ELR (cell line): ENCODE measurements around the gene SLC49A4.

ENCODE experiments used
- DNase-seq: peaks from one replicate; pipeline ENCODE4 v3.0.0-alpha.2; 2015; ENCODE audit warnings: low read depth

The SLC49A4 gene

GRCh38 chr3:122785231-122785630 is 9.6 kb upstream of the SLC49A4 start:
- no peak for DNase-seq

GRCh38 chr3:122786066-122786465 is 8.8 kb upstream of the SLC49A4 start:
- DNase-seq = peak; percentile 79

DNA sequence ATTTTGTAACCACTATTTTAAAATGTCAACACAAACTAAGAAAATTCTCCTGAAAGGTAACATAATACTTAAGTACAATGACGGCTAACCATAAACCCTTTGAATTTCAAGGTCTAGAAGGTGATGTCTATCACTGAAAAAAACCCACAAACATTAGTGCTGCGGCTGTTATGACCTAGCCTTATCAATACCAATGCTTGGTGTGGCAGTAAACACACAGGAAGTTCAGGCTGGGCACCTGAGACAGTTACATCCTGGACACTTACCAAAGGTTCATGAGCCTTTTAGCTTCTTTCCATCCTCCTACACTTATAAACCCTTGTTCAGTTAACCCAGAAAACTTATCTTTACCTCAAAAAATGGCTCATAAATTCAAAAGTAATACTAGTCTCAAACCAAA is 7.0 kb upstream of the SLC49A4 start:
- DNase-seq = no peak

GRCh38 chr3:122789585-122790273 is 5.1 kb upstream of the SLC49A4 start:
- no peak for DNase-seq

DNA sequence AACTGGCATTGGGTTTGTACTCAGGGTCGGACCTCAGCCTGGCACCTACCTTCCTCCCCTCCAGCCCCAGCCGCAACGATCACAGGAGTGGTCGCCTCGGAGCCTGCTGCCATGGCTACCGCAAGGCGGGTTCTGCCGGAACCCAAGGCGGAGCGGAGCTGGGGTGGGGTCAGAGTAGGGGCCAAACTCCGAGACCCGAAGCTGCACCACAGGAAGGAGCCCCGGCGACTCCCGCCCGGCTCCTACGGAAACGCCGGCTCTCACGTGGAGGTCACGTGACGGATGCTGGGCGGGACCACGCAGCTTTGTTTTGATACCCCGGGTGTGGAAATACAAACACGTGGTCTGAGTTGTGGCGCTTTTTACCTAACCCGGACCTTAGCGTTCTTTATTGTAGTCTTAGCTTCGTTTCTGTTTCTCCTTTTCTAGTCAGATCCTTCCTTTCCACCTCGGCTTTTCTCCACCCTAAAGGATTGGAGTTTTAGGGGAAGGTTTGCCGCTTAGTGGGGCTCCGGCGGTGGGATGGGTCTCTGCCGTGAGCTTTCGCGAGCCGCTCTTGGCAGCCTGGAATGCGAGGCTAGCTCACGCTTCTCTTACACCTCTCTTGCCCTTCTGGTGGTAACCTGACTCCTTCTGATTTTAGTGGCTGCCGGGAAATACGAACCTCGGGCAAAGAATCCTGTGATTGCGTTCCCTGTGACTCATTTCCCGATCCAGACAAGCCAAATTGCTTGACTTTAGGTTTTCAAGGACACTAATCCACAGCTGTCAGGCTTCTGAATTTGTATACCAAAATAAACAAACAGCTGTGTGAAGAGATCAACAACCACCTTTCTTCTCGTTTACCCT is 1.1 kb upstream of the SLC49A4 start, which contains the start of gene HSPBAP1:
TSS of gene HSPBAP1 (minus strand) at position 264 of the 849 bp plus-strand sequence. CDS start at position 113, 151 bp downstream.
- DNase-seq = peak; percentile 96

DNA sequence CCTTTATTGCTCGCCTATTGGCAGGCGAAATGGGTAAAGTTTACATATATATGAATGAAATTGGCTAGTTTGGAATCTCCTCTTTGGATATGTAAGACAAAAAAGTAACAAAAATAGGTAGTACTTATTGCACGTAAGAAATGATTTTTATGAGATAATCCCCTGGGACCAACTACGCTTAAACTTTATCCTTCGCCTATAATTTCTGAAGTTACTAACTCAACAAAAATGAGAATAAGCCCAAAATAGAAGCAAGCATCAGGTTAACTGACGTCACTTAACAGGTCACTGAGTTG is 438 bp upstream of the SLC49A4 start:
- no peak for DNase-seq

GRCh38 chr3:122795674-122796195 is 866 bp downstream of the SLC49A4 start:
- DNase-seq = peak; percentile 10

- DNase-seq = no peak
Observed at GRCh38 chr3:122797291-122797690, 2.4 kb downstream of the SLC49A4 start.

DNA sequence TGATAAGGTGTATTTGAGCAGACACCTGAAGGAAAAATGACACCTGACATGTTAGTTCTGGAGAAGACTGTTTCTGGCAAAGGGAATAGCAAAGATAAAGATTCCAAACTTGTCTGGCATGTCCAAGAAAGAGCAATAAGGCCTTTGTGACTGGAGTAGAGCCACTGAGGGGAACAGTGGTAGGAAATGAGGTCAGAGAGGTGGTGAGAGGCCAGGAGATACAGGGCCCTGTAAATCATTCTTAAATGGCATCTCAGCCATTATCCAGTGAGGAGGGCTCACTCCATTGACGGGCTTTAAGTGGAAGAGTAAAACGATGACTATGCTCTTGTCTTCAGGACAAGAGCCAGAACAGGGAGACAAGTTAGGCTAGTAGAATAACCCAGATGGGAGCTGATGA is 4.5 kb downstream of the SLC49A4 start:
- DNase-seq = no peak

DNA sequence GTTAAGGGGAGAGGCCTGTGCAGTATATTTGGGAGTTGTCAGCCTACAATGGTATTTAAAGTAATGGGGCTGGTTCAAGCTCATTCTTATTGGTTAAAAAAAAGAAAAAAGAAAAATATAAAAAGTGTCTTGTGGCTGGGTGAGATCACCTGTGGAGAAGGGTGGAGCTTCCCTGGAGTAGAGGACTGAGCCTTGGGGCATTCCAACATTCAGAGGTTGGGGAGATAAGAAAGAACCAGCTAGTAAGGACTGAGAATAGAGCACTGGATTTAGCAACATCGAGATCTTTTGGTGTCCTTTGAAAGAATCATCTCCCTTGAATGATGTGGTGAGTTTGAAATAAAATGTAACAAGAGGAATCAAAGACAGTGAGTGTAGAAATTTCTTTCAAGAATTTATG is 5.2 kb downstream of the SLC49A4 start:
- DNase-seq = no peak

- DNase-seq = no peak
Observed at GRCh38 chr3:122800706-122801237, 5.9 kb downstream of the SLC49A4 start.

DNA sequence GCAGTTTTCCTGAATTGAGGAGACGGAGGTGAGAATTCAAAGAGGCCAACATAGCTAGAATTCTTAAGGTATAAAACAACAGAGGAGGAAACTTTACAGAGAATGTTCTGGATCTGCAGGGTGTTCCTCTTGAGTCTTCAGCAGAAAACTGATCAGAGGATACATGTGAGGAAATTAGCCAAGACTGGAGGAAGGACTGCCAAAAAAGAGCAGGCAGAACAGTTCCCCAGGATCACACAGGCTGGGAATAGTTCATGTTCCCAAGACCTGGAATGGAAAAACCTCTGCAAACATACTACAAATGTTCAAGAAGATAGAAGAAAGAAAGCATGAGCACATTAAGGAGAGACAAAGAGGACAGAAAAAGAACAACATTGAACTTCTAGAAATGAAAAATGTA is 7.5 kb downstream of the SLC49A4 start:
- DNase-seq = no peak

DNA sequence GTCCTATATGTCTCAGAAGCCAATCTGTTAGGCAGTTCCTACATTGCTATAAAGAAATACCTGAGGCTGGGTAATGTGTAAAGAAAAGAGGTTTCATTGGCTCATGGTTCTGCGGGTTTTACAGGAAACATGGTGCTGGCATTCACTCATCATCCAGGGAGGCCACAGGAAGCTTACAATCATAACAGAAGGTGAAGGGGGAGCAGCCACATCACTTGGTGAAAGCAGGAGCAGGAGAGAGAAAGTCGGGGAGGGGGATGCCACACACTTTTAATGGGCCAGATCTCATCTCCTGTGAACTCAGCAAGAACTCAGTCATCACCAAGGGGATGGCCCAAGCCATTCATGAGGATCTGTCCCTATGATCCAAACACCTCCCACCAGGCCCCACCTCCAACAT is 9.1 kb downstream of the SLC49A4 start:
- DNase-seq = no peak

DNA sequence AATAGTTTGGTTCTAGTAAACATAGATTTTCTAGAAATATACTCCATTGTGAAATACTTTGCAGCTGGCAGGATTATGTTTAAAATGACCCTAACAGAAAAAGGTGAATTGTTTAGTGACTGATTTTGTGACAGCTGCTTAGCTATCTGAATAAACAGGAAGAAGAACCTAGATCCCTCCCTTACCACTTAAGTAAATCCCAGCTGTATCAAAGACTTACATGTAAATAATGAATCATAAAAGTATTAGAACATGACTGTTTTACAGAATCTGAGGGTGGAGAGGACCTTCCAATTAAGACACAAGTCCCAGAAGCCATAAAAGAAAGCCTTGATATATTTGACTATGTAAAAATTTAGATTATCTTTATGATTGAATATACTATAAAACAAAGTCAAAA is 15.9 kb downstream of the SLC49A4 start:
- DNase-seq = no peak

DNA sequence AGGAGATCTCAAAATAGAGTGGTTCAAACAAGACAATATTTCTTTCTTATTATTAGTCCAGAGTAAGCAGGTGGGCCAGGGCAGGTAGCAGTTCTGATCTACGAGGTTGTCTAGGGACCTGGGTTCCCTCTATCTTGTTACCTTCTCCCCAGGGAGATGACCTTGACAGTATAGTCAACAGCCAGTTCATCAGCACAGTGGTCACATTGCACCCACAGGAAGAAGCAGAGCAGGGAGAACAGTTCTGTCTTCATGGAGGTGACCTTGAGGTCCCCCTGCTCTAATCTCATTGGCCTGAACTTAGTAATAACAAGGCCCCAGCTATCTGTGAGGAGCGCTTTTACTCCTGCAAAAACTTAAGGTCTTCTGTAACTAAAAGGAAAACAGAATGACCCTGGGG is 21.7 kb downstream of the SLC49A4 start:
- no peak for DNase-seq

DNA sequence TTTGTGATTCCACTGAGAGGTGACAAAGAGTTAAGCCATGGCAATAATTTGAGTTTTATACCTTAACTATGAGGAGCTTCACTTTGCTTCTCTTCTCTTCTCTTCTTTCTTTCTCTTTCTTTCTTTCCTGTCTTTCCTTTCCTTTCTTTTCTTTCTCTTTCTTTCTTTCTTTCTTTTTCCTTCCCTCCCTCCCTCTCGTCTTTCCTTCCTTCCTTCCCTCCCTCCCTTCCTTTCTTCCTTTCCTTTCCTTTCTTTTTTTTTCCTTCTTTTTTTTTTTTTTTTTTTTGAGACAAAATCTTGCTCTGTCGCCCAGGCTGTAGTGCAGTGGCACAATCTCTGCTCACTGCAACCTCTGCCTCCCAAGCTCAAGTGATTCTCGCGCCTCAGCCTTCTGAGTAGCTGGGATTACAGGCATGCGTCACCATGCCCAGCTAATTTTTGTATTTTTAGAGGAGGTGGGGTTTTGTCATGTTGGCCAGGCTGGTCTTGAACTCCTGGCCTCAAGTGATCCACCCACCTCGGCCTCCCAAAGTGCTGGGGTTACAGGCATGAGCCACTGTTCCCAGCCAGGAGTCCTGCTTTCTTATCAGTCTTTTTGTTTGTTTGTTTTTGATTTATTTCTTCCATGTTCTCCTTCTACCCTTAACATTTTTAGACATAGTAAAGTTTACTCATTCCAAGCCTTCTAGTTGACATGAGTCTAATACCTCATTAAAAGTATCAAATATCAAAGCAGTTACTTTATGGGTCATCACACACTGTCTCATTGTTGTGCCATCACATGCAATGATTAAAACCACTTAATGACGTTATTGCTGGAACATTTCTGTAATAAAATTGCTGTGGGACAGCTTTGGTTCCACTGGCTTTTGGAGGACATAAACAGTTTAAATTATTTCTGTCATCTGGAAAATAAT is 29.9 kb downstream of the SLC49A4 start:
- peak; percentile 25 for DNase-seq

GRCh38 chr3:122825460-122825859 is 30.6 kb downstream of the SLC49A4 start:
- DNase-seq = no peak

DNA sequence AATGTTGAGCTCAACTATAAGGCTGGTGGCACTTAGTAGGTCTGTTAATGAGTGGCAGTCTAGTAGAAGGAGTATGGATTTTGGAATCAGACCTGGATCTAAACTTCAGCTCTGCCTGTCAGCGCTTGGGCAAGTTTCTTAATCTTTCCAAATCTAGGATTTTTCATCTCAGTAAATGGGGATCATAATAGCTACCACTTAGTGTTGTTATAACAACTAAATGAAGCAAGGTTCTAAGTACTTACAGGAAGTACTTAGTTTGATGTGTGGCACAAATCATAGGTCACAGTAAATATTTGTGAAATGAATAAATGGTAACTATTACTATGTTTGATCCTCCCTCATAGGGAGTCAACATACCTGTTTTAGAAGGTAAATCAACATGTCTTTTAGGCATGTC is 31.4 kb downstream of the SLC49A4 start:
- DNase-seq = no peak

GRCh38 chr3:122828281-122828680 is 33.4 kb downstream of the SLC49A4 start:
- no peak for DNase-seq

DNA sequence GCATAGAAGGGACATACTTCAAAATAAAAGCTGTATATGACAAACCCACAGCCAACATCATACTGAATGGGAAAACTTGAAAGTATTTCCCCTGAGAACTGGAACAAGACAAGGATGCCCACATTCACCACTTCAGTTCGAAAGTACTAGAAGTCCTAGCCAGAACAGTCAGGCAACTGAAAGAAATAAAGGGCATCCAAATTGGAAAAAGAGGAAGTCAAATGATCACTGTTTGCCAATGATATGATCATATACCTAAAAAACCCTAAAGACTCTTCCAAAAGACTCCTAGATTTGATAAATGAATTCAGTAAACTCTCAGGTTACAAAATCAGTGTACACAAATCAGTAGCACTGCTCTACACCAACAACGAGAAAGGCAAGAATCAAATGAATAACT is 40.7 kb downstream of the SLC49A4 start:
- no peak for DNase-seq

DNA sequence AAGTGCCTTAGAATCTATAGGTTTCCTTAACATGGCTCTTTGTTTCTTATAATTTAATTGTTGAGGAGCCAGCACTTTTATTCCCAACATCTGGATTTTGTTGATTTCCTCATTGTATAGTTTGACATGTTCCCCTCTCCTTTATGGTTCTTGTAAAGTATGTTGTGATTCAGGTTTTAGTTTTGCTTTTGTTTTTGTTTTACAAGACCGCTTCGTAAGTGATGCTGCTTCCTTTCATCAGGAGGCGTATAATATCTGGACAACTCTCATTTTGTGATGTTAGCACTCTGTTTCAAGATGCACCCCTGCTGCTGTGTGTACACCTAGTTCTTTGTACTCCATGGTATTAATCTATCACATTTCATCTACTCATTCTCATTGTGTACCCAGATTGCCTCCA is 48.7 kb downstream of the SLC49A4 start:
- no peak for DNase-seq

GRCh38 chr3:122857019-122857418 is 62.1 kb downstream of the SLC49A4 start:
- DNase-seq = peak; percentile 31
